H9 (cell line): ENCODE data around the gene TRAK1. TPM values are rescaled to one million over a fixed set of nuclear protein-coding genes. Genes with fewer than 3 reads are reported as not detected.

Experiments used
- DNase-seq: peaks from one replicate; pipeline ENCODE4 v3.0.0-alpha.2; 2017
- H2AFZ ChIP-seq: one replicate; pipeline ENCODE4 v1.6.1; 2013; ENCODE audit warnings: mild to moderate bottlenecking, low read length, control low read depth, moderate library complexity
- H2AK5ac ChIP-seq: 2 replicates; pipeline ENCODE4 v1.6.1; 2013; ENCODE audit warnings: low read length, control low read depth, mixed read lengths; ENCODE audit not compliant: insufficient read length
- H2BK120ac ChIP-seq: one replicate; pipeline ENCODE4 v1.6.1; 2013; ENCODE audit warnings: low read depth, mild to moderate bottlenecking, low read length, control low read depth, inconsistent platforms; ENCODE audit not compliant: poor library complexity, severe bottlenecking
- H2BK12ac ChIP-seq: 2 replicates; pipeline ENCODE4 v1.6.1; 2013; ENCODE audit warnings: low read length, control low read depth, mixed read lengths, low read depth; ENCODE audit not compliant: insufficient read length
- H2BK15ac ChIP-seq: 2 replicates; pipeline ENCODE4 v1.6.1; 2013; ENCODE audit warnings: low read depth, low read length, control low read depth
- H2BK20ac ChIP-seq: one replicate; pipeline ENCODE4 v1.6.1; 2013; ENCODE audit warnings: low read depth, mild to moderate bottlenecking, low read length, control low read depth, inconsistent platforms; ENCODE audit not compliant: poor library complexity, severe bottlenecking
- H2BK5ac ChIP-seq: 2 replicates; pipeline ENCODE4 v1.6.1; 2013; ENCODE audit warnings: low read length, control low read depth, mixed read lengths; ENCODE audit not compliant: insufficient read length
- H3K14ac ChIP-seq: 2 replicates; pipeline ENCODE4 v1.6.1; 2013; ENCODE audit warnings: low read length, control low read depth; ENCODE audit not compliant: insufficient read depth
- H3K18ac ChIP-seq: 2 replicates; pipeline ENCODE4 v1.6.1; 2013; ENCODE audit warnings: low read depth, mild to moderate bottlenecking, mixed read lengths, low read length, control low read depth; ENCODE audit not compliant: insufficient read length
- H3K23ac ChIP-seq: 2 replicates; pipeline ENCODE4 v1.6.1; 2013; ENCODE audit warnings: low read length, control low read depth, mixed read lengths, low read depth; ENCODE audit not compliant: insufficient read length
- H3K23me2 ChIP-seq: 2 replicates; pipeline ENCODE4 v1.6.1; 2013; ENCODE audit warnings: low read depth, mild to moderate bottlenecking, mixed read lengths, low read length, control low read depth; ENCODE audit not compliant: insufficient read length, poor library complexity, severe bottlenecking
- H3K27ac ChIP-seq: 2 replicates; pipeline ENCODE4 v1.5.1; 2013; ENCODE audit warnings: low read length, control low read depth, mixed read lengths, low read depth; ENCODE audit not compliant: insufficient read length
- H3K27me3 ChIP-seq: 2 replicates; pipeline ENCODE4 v1.6.1; 2013; ENCODE audit warnings: low read length, control low read depth, inconsistent platforms; ENCODE audit not compliant: insufficient read depth
- H3K4ac ChIP-seq: 2 replicates; pipeline ENCODE4 v1.6.1; 2013; ENCODE audit warnings: low read depth, mild to moderate bottlenecking, control low read depth, inconsistent platforms, low read length, moderate library complexity
- H3K4me1 ChIP-seq: 2 replicates; pipeline ENCODE4 v1.6.1; 2013; ENCODE audit warnings: low read length, control low read depth, inconsistent platforms; ENCODE audit not compliant: insufficient read depth
- H3K4me2 ChIP-seq: 2 replicates; pipeline ENCODE4 v1.6.1; 2013; ENCODE audit warnings: low read length, control low read depth, mixed read lengths; ENCODE audit not compliant: insufficient read length, insufficient read depth
- H3K56ac ChIP-seq: 2 replicates; pipeline ENCODE4 v1.6.1; 2013; ENCODE audit warnings: low read depth, mild to moderate bottlenecking, mixed read lengths, low read length, control low read depth; ENCODE audit not compliant: insufficient read length
- H3K79me1 ChIP-seq: 2 replicates; pipeline ENCODE4 v1.6.1; 2013; ENCODE audit warnings: low read depth, mild to moderate bottlenecking, moderate library complexity, low read length, control low read depth, inconsistent platforms; ENCODE audit not compliant: insufficient read depth, poor library complexity, severe bottlenecking
- H3K79me2 ChIP-seq: 2 replicates; pipeline ENCODE4 v1.6.1; 2013; ENCODE audit warnings: low read length, control low read depth, inconsistent platforms; ENCODE audit not compliant: insufficient read depth
- H3K9ac ChIP-seq: 2 replicates; pipeline ENCODE4 v1.6.1; 2013; ENCODE audit warnings: low read length, control low read depth, mixed read lengths; ENCODE audit not compliant: insufficient read length; ENCODE audit errors: extremely low read depth
- H3K9me3 ChIP-seq: one replicate; pipeline ENCODE4 v1.6.1; 2013; ENCODE audit warnings: low read depth, low read length, inconsistent platforms; ENCODE audit not compliant: control insufficient read depth
- H3T11ph ChIP-seq: one replicate; pipeline ENCODE4 v1.6.1; 2013; ENCODE audit warnings: mild to moderate bottlenecking, low read length, control low read depth, inconsistent platforms
- H4K20me1 ChIP-seq: one replicate; pipeline ENCODE4 v1.6.1; 2013; ENCODE audit not compliant: control insufficient read depth, insufficient read length, insufficient read depth
- H4K5ac ChIP-seq: 2 replicates; pipeline ENCODE4 v1.6.1; 2013; ENCODE audit warnings: low read depth, mild to moderate bottlenecking, mixed read lengths, low read length, control low read depth; ENCODE audit not compliant: insufficient read length
- H4K8ac ChIP-seq: replicated peaks from 2 replicates; pipeline ENCODE4 v1.6.1; 2013; ENCODE audit warnings: low read length, control low read depth, mixed read lengths, low read depth; ENCODE audit not compliant: insufficient read length
- H4K91ac ChIP-seq: 2 replicates; pipeline ENCODE4 v1.6.1; 2013; ENCODE audit warnings: low read depth, mild to moderate bottlenecking, moderate library complexity, mixed read lengths, low read length, control low read depth; ENCODE audit not compliant: insufficient read length
- H3K27ac Mint-ChIP-seq, 3 experiments: 2 replicates in 2 of 3; 3 replicates in 1 of 3; pipeline ENCODE4 v1.8.0; 2020 to 2021; ENCODE audit warnings: mixed read lengths in 3 of 3, mild to moderate bottlenecking in 1 of 3, moderate library complexity in 1 of 3
- H3K27me3 Mint-ChIP-seq: 2 replicates; pipeline ENCODE4 v1.8.0; 2021; ENCODE audit warnings: low read depth, mild to moderate bottlenecking, moderate library complexity, mixed read lengths
- H3K36me3 Mint-ChIP-seq, 3 experiments: 2 replicates in 2 of 3; 3 replicates in 1 of 3; pipeline ENCODE4 v1.8.0; 2020 to 2021; ENCODE audit warnings: low read depth in 3 of 3, mixed read lengths in 3 of 3; ENCODE audit not compliant: insufficient read depth in 1 of 3
- H3K4me1 Mint-ChIP-seq, 2 experiments: 2 replicates each; pipeline ENCODE4 v1.8.0; 2020; ENCODE audit warnings: mixed read lengths in 2 of 2
- H3K4me3 Mint-ChIP-seq, 2 experiments: 2 replicates in 1 of 2; 3 replicates in 1 of 2; pipeline ENCODE4 v1.8.0; 2020 to 2021; ENCODE audit warnings: mild to moderate bottlenecking in 2 of 2, mixed read lengths in 2 of 2, moderate library complexity in 1 of 2
- H3K9me3 Mint-ChIP-seq, 2 experiments: 2 replicates in 1 of 2; 3 replicates in 1 of 2; pipeline ENCODE4 v1.8.0; 2020; ENCODE audit warnings: mild to moderate bottlenecking in 2 of 2, mixed read lengths in 2 of 2, moderate library complexity in 1 of 2
- CTCF ChIP-seq: fragments of 200-600 bp; sonication (generic); conservative IDR thresholded peaks from 3 replicates; pipeline ENCODE4 v1.8.0; 2021; ENCODE audit warnings: antibody characterized with exemption, mild to moderate bottlenecking
- WGBS: extraction: QIAGEN DNeasy Blood & Tissue Kit; methylation state at CpG from one replicate; pipeline ENCODE4 v1.1.7; 2013; ENCODE audit warnings: missing lambda C conversion rate, low lambda C conversion rate, mixed read lengths; ENCODE audit not compliant: insufficient read length; ENCODE audit errors: extremely low coverage; 5-methylcytosine and 5-hydroxymethylcytosine counted together
- total RNA-seq: library from RNA; stranded (reverse); gene quantifications from 2 replicates; pipeline ENCODE4 v1.2.1, GENCODE V29; 2021

TRAK1 gene
- total RNA-seq, 1 experiment from 2014 or later = 34.2 TPM

DNA sequence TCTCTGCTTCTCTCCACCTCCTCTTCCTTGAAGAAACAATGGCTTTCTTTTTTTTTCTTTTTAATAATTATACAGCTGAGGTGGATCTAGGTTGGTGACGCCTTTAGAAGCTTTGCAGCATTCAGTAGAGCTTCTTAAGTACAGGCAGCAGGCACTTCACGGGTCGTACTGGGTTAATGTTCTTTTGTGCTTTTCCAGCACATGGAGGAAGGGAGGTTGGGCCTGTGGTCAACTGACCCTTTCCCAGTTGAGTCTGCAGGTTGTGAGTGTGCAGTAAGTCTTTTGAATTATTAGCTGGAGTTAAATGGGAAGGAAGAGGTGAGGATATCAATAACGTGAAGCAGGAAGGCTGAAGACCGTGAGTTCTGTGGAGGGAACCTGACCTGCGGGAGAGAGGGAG is 7.0 kb downstream of the TRAK1 start:
- H3K27me3 ChIP-seq = no peaks in the 10 kb centered on the region
- no peak overlapping the region for H2BK5ac ChIP-seq
- no peaks in the 10 kb centered on the region for H3K27me3 Mint-ChIP-seq
- no peaks in the 10 kb centered on the region for H4K20me1 ChIP-seq
- no peaks in the 10 kb centered on the region for H3K79me1 ChIP-seq
- no peak overlapping the region for H3T11ph ChIP-seq
- no peak overlapping the region for H4K5ac ChIP-seq
- no peaks in the 10 kb centered on the region for H3K23me2 ChIP-seq
- H3K9me3 ChIP-seq = no peaks in the 10 kb centered on the region
- H2BK120ac ChIP-seq = no peak overlapping the region
- DNase-seq = no peak
- H2BK12ac ChIP-seq = no peak overlapping the region
- 0 out of 2 replicates have a peak overlapping the region, but pooled peaks have one; percentile 19 for H3K14ac ChIP-seq
- H2AK5ac ChIP-seq = no peak overlapping the region
- peak overlapping the region; percentile 11 to 86 (median 49); a peak in 4 of 7 replicates for H3K27ac Mint-ChIP-seq
- no peak overlapping the region for H3K56ac ChIP-seq
- WGBS = no CpG with 5 or more reads among the region's 6 CpGs
- no peak overlapping the region for H4K91ac ChIP-seq
- H3K4me1 Mint-ChIP-seq = peaks cover 20 to 26% of the 10 kb centered on the region in 2 experiments
- no peak overlapping the region for H3K4me3 Mint-ChIP-seq
- H3K36me3 Mint-ChIP-seq = peaks cover 5 to 10% (median 6%) of the 10 kb centered on the region in 3 experiments; a peak in 5 of 7 replicates
- no peak overlapping the region for H3K18ac ChIP-seq
- H3K79me2 ChIP-seq = no peaks in the 10 kb centered on the region; the same call in 1 of the 2 replicates
- H3K9ac ChIP-seq = no peak overlapping the region
- H3K27ac ChIP-seq = no peak overlapping the region
- H2BK20ac ChIP-seq = no peak overlapping the region
- H4K8ac ChIP-seq = no peak overlapping the region
- no peak for TF ChIP-seq CTCF
- no peak overlapping the region for H2AFZ ChIP-seq
- H3K4me2 ChIP-seq = no peak overlapping the region
- no peaks in the 10 kb centered on the region for H3K4me1 ChIP-seq
- no peak overlapping the region for H3K4ac ChIP-seq
- no peak overlapping the region for H3K23ac ChIP-seq
- H2BK15ac ChIP-seq = no peak overlapping the region
- H3K9me3 Mint-ChIP-seq = peaks cover 3 to 4% of the 10 kb centered on the region in 2 experiments; a peak in 2 of 5 replicates
